B cell (primary cell): ENCODE results near the gene TRMO. TPM values are rescaled to one million over a fixed set of nuclear protein-coding genes. Genes with fewer than 3 reads are reported as not detected.
"Not testable (repeated sequence)": the region's sequence is repeated elsewhere in the genome, so short reads cannot be mapped to it uniquely, and the experiment has no call there.

Experiments used
- ATAC-seq: fragments of 200-7000 bp; cut with Tn5 transposase; one replicate; pipeline ENCODE4 v1.10.0; 2021; ENCODE audit warnings: low read depth, mild to moderate bottlenecking, moderate number of reproducible peaks, moderate library complexity
- CTCF ChIA-PET: fragments of 350-600 bp; sonication (Branson Sonifier 250); formaldehyde crosslinking; loops from one replicate; lab custom pipeline; 2021; ENCODE audit warnings: antibody characterized with exemption, inconsistent platforms; lab: Charles Lee
- POLR2A ChIA-PET: fragments of 350-600 bp; sonication (Branson Sonifier 250); formaldehyde crosslinking; loops from one replicate; lab custom pipeline; 2021; ENCODE audit warnings: antibody characterized with exemption; lab: Charles Lee
- DNase-seq: peaks from one replicate; pipeline ENCODE4 v3.0.0; 2013
- H2AFZ ChIP-seq: 2 replicates; pipeline ENCODE4 v1.6.1; 2012; ENCODE audit warnings: mild to moderate bottlenecking, low read depth, low read length; ENCODE audit not compliant: insufficient read depth, poor library complexity, severe bottlenecking
- H3K27ac ChIP-seq, 2 donors: 1 replicate in 1 of 2; 2 replicates in 1 of 2; pipeline ENCODE4 v1.5.1; 2012 to 2013; ENCODE audit warnings: low read length in 2 of 2, mild to moderate bottlenecking in 2 of 2, moderate library complexity in 1 of 2
- H3K27me3 ChIP-seq, 4 experiments: fragments of 200-600 bp in 1 of 4; sonication (generic) in 1 of 4; replicated peaks in 1 of 4; 1 replicate in 2 of 4; 2 replicates in 2 of 4; pipeline versions ENCODE4 v1.6.1 to v1.7.0; 2013 to 2016; ENCODE audit warnings: low read length in 3 of 4, mild to moderate bottlenecking in 2 of 4, mixed read lengths in 1 of 4, moderate library complexity in 1 of 4; ENCODE audit not compliant: insufficient read depth in 4 of 4, control insufficient read depth in 3 of 4; ENCODE audit errors: control extremely low read depth in 1 of 4
- H3K36me3 ChIP-seq, 2 experiments: replicated peaks in 1 of 2; 1 replicate in 1 of 2; 2 replicates in 1 of 2; pipeline versions ENCODE4 v1.6.1 to v1.7.1; 2013; ENCODE audit warnings: low read length in 1 of 2; ENCODE audit not compliant: insufficient read depth in 2 of 2, control insufficient read depth in 1 of 2; ENCODE audit errors: control extremely low read depth in 1 of 2, extremely low read depth in 1 of 2
- H3K4me1 ChIP-seq, 2 donors: fragments of 200-600 bp in 1 of 2; sonication (generic) in 1 of 2; 1 replicate in 1 of 2; 2 replicates in 1 of 2; pipeline versions ENCODE4 v1.5.1 to v1.6.1; 2013 to 2017; ENCODE audit warnings: low read length in 2 of 2; ENCODE audit not compliant: control insufficient read depth in 2 of 2, insufficient read depth in 2 of 2
- H3K4me2 ChIP-seq: replicated peaks from 2 replicates; pipeline ENCODE3; 2012; ENCODE audit warnings: mild to moderate bottlenecking, low read depth, low read length; ENCODE audit not compliant: poor library complexity, severe bottlenecking
- H3K4me3 ChIP-seq, 5 experiments: fragments of 200-600 bp in 1 of 5; sonication (generic) in 1 of 5; 1 replicate in 3 of 5; 2 replicates in 2 of 5; pipeline versions ENCODE4 v1.5.1 to v1.7.0; 2011 to 2016; ENCODE audit warnings: low read length in 4 of 5, mild to moderate bottlenecking in 4 of 5, low read depth in 2 of 5, control low read depth in 1 of 5, moderate library complexity in 1 of 5; ENCODE audit not compliant: insufficient read depth in 1 of 5; ENCODE audit errors: control extremely low read depth in 1 of 5, extremely low read depth in 1 of 5
- H3K79me2 ChIP-seq: fragments of 200-600 bp; sonication (generic); one replicate; pipeline ENCODE4 v1.6.0; 2016; ENCODE audit warnings: low read length; ENCODE audit not compliant: control insufficient read depth, insufficient read depth
- H3K9ac ChIP-seq: fragments of 200-600 bp; sonication (generic); 2 replicates; pipeline ENCODE4 v1.6.1; 2017; ENCODE audit warnings: mild to moderate bottlenecking, low read length, moderate library complexity
- H3K9me3 ChIP-seq, 3 donors: one replicate each; pipeline versions ENCODE4 v1.6.1 to v1.7.1; 2013; ENCODE audit warnings: low read length in 2 of 3; ENCODE audit not compliant: control insufficient read depth in 2 of 3, insufficient read depth in 1 of 3; ENCODE audit errors: control extremely low read depth in 1 of 3
- H4K20me1 ChIP-seq: 2 replicates; pipeline ENCODE4 v1.6.0; 2012; ENCODE audit warnings: mild to moderate bottlenecking, low read length; ENCODE audit not compliant: insufficient read depth, control insufficient read depth, poor library complexity, severe bottlenecking
- H3K27ac Mint-ChIP-seq: one replicate; pipeline ENCODE4 v1.8.0; 2021; ENCODE audit warnings: mixed read lengths
- H3K27me3 Mint-ChIP-seq: one replicate; pipeline ENCODE4 v1.8.0; 2021; ENCODE audit warnings: mixed read lengths
- H3K4me1 Mint-ChIP-seq: one replicate; pipeline ENCODE4 v1.8.0; 2021; ENCODE audit warnings: mixed read lengths
- H3K4me3 Mint-ChIP-seq: one replicate; pipeline ENCODE4 v1.8.0; 2021; ENCODE audit warnings: mixed read lengths
- H3K9me3 Mint-ChIP-seq: one replicate; pipeline ENCODE4 v1.8.0; 2022; ENCODE audit warnings: mixed read lengths; ENCODE audit not compliant: insufficient read depth
- WGBS: methylation state at CpG from one replicate; pipeline ENCODE4 v1.1.5; 2013; ENCODE audit warnings: missing lambda C conversion rate; ENCODE audit not compliant: insufficient coverage; 5-methylcytosine and 5-hydroxymethylcytosine counted together
- intact Hi-C: fragments of 100-400 bp; cut with micrococcal nuclease; formaldehyde crosslinking; loops from one replicate; pipeline ENCODE4 v1.10.0; 2022
- polyA plus RNA-seq: library from polyadenylated mRNA; depleted of rRNA; stranded (reverse); fragments of >200 nt; gene quantifications from 2 replicates; pipeline ENCODE4 v1.2.3, GENCODE V29; 2012
- total RNA-seq, 2 donors: library from RNA; stranded (reverse); fragments of 120-200 nt in 1 of 2; gene quantifications; 1 replicate in 1 of 2; 2 replicates in 1 of 2; pipeline versions ENCODE4 v1.2.3 to v1.2.4, GENCODE V29; 2013 to 2022

Gene TRMO
- total and polyA plus RNA-seq, 2 donors (not counting 1 experiment from before 2014, with no cell fraction given) = 16.9 to 42.3 TPM

DNA sequence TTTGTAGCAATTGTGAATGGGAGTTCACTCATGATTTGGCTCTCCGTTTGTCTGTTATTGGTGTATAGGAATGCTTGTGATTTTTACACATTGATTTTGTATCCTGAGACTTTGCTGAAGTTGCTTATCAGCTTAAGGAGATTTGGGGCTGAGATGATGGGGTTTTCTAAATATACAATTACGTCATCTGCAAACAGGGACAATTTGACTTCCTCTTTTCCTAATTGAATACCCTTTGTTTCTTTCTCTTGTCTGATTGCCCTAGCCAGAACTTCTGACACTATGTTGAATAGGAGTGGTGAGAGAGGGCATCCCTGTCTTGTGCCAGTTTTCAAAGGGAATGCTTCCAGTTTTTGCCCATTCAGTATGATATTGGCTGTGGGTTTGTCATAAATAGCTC, 24.8 kb upstream of the TRMO start:
- H3K36me3 ChIP-seq, ATAC-seq, H3K27ac ChIP-seq, DNase-seq, H3K4me3 ChIP-seq, H3K27me3 ChIP-seq, H3K4me1 ChIP-seq, H3K4me3 Mint-ChIP-seq, CTCF ChIA-PET, H3K9ac ChIP-seq, intact Hi-C loops, H3K4me2 ChIP-seq, H3K9me3 Mint-ChIP-seq, H3K79me2 ChIP-seq, H2AFZ ChIP-seq, POLR2A ChIA-PET, H3K27ac Mint-ChIP-seq, H3K4me1 Mint-ChIP-seq, H4K20me1 ChIP-seq: not testable (repeated sequence)
- peaks cover 17% of the 10 kb centered on the region for H3K27me3 Mint-ChIP-seq
- H3K9me3 ChIP-seq = peaks cover 0 to 11% (median 0%) of the 10 kb centered on the region in 3 donors
- no CpG with 5 or more reads among the region's 2 CpGs for WGBS

GRCh38 chr9:97945470-97945869, 23.2 kb upstream of the TRMO start:
- H3K27me3 ChIP-seq, H3K4me1 ChIP-seq, H3K4me3 ChIP-seq, H3K27ac Mint-ChIP-seq, H4K20me1 ChIP-seq, H2AFZ ChIP-seq, ATAC-seq, CTCF ChIA-PET, H3K4me2 ChIP-seq, intact Hi-C loops, H3K79me2 ChIP-seq, H3K4me3 Mint-ChIP-seq, H3K9me3 ChIP-seq, H3K9ac ChIP-seq, H3K9me3 Mint-ChIP-seq, H3K36me3 ChIP-seq, DNase-seq, H3K4me1 Mint-ChIP-seq, H3K27ac ChIP-seq, POLR2A ChIA-PET: not testable (repeated sequence)
- H3K27me3 Mint-ChIP-seq = peaks cover 22% of the 10 kb centered on the region
- WGBS = 100% methylated on average over 1 of the region's 2 CpGs
